NT2/D1 (cell line): ENCODE data around the gene WIZ.

ENCODE experiments used
- SUZ12 ChIP-seq: IDR thresholded peaks from 2 replicates; pipeline ENCODE4 v1.6.1; 2011; ENCODE audit not compliant: insufficient read length, insufficient read depth; ENCODE audit errors: extremely low read depth
- YY1 ChIP-seq: IDR thresholded peaks from 2 replicates; pipeline ENCODE4 v1.6.1; 2011; ENCODE audit not compliant: insufficient read length, insufficient read depth
- ZNF274 ChIP-seq: IDR thresholded peaks from 2 replicates; pipeline ENCODE4 v1.6.1; 2011; ENCODE audit warnings: mild to moderate bottlenecking, low read depth, low read length

DNA sequence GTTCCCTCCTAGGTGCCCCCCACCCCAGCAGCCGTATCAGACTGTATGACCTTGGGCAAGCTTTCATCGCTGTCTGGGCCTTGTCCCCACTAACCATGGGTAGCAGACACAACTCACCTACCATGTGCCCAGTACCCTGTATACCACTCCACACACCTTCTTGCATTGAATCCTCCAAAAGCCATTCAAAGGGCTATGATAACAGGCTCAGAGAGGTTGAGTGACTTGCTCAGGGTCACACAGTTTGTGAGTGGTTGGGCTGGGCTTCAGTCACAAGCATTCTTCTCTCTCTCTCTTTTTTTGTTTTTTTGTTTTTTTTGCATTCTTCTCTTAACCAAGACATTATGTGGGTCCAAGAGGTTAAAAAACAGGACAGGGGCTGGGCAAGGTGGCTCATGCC, 11.9 kb upstream of the WIZ start:
- TF ChIP-seq SUZ12 (no peak), ZNF274 (no peak), YY1 (no peak)
